ENCODE results near the gene CSNK1E.

- TF ChIP-seq CTCF (IDR thresholded peaks at IDR 0.05; ENCODE audit: poor library complexity) (no peak), EZH2phosphoT487 (IDR thresholded peaks at IDR 0.05; ENCODE audit: low read depth, severe bottlenecking, unreplicated experiment) (no peak), EZH2 (IDR thresholded peaks at IDR 0.05; ENCODE audit: borderline replicate concordance) (no peak)
Measured at GRCh38 chr22:38304526-38304925, 12.7 kb downstream of the CSNK1E start.
